B cell (primary cell): Measurements from ENCODE around the gene UGT1A9.

ENCODE experiments used
- CTCF ChIP-seq: fragments of 200-600 bp; IDR thresholded peaks from one replicate; pipeline ENCODE4 v1.8.0; 2022; ENCODE audit warnings: antibody characterized with exemption, mild to moderate bottlenecking
- EZH2 ChIP-seq: IDR thresholded peaks from 2 replicates; pipeline ENCODE4 v1.6.1; 2012; ENCODE audit warnings: borderline replicate concordance, low read depth, mild to moderate bottlenecking, moderate library complexity, low read length; ENCODE audit not compliant: insufficient read depth, poor library complexity, severe bottlenecking

DNA sequence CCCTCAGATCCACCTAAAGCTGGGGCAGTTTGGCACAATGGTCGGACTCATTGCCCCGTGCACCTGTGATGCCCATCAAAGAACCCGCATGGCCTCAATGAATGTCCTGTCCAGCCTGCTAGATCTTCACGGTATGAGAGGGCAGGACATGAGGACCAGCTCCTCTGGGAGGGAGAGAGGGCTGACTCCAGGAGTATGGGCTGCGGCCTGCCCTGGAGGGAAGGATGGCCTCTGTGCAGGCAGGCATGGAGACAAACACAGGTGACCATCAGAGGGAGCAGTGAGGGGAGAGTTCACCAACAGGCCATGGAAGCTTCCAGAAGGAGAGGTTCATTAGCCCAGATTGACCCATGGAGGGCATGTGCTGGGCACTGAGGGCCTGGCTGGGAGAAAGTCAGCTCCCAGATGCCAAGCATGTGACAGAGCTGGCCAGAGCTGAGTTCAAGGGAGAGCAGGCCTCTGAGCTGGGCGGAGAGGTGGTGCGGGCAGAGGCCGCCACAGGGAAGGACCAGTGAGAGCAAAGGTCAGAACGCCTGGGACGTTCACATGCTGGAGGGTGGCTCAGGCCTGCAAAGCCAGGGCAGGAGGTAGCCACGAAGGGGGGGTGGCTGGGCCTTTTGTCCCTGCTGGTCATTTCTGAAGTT is 146.4 kb downstream of the UGT1A9 start:
- TF ChIP-seq CTCF (no peak), EZH2 (no peak)
